ENCODE measurements around the gene RDX. TPM values are rescaled to one million over a fixed set of nuclear protein-coding genes. Genes with fewer than 3 reads are reported as not detected.

The RDX gene
- total and polyA plus RNA-seq, 2 of the 8 experiments (the other 6 are each of a cell fraction or from before 2014, with no cell fraction given) = 27.4 to 100 TPM

DNA sequence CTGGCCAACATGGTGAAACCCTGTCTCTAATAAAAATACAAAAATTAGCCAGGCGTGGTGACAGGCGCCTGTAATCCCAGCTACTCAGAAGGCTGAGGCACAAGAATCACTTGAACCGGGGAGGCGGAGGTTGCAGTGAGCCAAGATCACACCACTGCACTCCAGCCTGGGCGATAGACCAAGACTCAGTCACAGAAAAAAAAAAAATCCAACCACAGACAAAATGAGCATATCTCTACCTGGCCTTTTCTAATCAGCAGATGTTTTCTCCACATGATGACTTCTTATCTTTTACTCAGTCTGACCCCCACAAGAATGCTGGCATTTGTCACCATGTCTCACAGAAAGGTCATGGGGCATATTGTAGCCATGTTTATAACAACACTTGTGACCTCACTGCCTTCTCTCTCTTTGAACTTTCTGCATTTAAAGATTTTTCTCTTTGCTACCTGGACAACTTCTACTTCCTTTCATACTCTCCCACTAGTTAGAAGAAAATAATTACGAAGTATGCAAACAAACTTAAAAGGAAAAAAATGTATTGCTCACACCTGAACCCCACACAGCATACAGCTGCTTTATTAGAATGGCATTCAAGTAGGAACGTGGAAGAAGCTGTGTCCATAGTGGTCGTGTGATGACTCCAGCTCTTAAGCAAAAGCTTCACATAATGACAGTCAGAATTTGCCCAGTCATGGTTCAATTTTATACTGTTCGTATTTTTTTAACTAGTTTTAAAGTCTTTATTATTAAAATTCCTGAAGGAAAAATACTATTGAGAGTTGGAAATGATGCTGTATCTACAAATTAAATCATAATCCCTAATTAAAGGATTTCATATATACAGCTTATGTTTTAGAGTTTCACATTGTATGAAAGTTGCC is 137.9 kb downstream of the RDX start (continued):
- TF ChIP-seq, protein P1, sequence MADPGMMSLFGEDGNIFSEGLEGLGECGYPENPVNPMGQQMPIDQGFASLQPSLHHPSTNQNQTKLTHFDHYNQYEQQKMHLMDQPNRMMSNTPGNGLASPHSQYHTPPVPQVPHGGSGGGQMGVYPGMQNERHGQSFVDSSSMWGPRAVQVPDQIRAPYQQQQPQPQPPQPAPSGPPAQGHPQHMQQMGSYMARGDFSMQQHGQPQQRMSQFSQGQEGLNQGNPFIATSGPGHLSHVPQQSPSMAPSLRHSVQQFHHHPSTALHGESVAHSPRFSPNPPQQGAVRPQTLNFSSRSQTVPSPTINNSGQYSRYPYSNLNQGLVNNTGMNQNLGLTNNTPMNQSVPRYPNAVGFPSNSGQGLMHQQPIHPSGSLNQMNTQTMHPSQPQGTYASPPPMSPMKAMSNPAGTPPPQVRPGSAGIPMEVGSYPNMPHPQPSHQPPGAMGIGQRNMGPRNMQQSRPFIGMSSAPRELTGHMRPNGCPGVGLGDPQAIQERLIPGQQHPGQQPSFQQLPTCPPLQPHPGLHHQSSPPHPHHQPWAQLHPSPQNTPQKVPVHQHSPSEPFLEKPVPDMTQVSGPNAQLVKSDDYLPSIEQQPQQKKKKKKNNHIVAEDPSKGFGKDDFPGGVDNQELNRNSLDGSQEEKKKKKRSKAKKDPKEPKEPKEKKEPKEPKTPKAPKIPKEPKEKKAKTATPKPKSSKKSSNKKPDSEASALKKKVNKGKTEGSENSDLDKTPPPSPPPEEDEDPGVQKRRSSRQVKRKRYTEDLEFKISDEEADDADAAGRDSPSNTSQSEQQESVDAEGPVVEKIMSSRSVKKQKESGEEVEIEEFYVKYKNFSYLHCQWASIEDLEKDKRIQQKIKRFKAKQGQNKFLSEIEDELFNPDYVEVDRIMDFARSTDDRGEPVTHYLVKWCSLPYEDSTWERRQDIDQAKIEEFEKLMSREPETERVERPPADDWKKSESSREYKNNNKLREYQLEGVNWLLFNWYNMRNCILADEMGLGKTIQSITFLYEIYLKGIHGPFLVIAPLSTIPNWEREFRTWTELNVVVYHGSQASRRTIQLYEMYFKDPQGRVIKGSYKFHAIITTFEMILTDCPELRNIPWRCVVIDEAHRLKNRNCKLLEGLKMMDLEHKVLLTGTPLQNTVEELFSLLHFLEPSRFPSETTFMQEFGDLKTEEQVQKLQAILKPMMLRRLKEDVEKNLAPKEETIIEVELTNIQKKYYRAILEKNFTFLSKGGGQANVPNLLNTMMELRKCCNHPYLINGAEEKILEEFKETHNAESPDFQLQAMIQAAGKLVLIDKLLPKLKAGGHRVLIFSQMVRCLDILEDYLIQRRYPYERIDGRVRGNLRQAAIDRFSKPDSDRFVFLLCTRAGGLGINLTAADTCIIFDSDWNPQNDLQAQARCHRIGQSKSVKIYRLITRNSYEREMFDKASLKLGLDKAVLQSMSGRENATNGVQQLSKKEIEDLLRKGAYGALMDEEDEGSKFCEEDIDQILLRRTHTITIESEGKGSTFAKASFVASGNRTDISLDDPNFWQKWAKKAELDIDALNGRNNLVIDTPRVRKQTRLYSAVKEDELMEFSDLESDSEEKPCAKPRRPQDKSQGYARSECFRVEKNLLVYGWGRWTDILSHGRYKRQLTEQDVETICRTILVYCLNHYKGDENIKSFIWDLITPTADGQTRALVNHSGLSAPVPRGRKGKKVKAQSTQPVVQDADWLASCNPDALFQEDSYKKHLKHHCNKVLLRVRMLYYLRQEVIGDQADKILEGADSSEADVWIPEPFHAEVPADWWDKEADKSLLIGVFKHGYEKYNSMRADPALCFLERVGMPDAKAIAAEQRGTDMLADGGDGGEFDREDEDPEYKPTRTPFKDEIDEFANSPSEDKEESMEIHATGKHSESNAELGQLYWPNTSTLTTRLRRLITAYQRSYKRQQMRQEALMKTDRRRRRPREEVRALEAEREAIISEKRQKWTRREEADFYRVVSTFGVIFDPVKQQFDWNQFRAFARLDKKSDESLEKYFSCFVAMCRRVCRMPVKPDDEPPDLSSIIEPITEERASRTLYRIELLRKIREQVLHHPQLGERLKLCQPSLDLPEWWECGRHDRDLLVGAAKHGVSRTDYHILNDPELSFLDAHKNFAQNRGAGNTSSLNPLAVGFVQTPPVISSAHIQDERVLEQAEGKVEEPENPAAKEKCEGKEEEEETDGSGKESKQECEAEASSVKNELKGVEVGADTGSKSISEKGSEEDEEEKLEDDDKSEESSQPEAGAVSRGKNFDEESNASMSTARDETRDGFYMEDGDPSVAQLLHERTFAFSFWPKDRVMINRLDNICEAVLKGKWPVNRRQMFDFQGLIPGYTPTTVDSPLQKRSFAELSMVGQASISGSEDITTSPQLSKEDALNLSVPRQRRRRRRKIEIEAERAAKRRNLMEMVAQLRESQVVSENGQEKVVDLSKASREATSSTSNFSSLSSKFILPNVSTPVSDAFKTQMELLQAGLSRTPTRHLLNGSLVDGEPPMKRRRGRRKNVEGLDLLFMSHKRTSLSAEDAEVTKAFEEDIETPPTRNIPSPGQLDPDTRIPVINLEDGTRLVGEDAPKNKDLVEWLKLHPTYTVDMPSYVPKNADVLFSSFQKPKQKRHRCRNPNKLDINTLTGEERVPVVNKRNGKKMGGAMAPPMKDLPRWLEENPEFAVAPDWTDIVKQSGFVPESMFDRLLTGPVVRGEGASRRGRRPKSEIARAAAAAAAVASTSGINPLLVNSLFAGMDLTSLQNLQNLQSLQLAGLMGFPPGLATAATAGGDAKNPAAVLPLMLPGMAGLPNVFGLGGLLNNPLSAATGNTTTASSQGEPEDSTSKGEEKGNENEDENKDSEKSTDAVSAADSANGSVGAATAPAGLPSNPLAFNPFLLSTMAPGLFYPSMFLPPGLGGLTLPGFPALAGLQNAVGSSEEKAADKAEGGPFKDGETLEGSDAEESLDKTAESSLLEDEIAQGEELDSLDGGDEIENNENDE (IDR thresholded peaks at IDR 0.05; ENCODE audit: insufficient replicate concordance, low read length) = no peak
- TF ChIP-seq, protein P2, sequence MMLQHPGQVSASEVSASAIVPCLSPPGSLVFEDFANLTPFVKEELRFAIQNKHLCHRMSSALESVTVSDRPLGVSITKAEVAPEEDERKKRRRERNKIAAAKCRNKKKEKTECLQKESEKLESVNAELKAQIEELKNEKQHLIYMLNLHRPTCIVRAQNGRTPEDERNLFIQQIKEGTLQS (IDR thresholded peaks at IDR 0.05; ENCODE audit: insufficient read depth, low read depth, low read length) = no peak
- TF ChIP-seq GABPA (IDR thresholded peaks at IDR 0.05; ENCODE audit: borderline replicate concordance, insufficient read depth, low read length) (no peak), CREB1 (IDR thresholded peaks at IDR 0.05) (no peak), KDM4A (IDR thresholded peaks at IDR 0.05; ENCODE audit: low read depth, low read length, severe bottlenecking) (no peak), EGR1 (IDR thresholded peaks at IDR 0.05; ENCODE audit: borderline replicate concordance, low read depth, low read length) (no peak), MAFK (IDR thresholded peaks at IDR 0.05; ENCODE audit: low read depth, low read length) (no peak), CBX5 (IDR thresholded peaks at IDR 0.05; ENCODE audit: low read depth, low read length) (no peak), JUND (IDR thresholded peaks at IDR 0.05; ENCODE audit: low read length) (no peak), POLR2AphosphoS5 (IDR thresholded peaks at IDR 0.05; ENCODE audit: low read depth, low read length) (no peak)

Measured in H1 (cell line).